HG02970 (cell line): ENCODE data around the gene PHKG2.

Experiments
- ATAC-seq: cut with Tn5 transposase; IDR thresholded peaks from one replicate; pipeline ENCODE4 v1.9.1; 2021; ENCODE audit warnings: mild to moderate bottlenecking, moderate library complexity, moderate number of reproducible peaks; ENCODE audit not compliant: unreplicated experiment, low FRiP score

PHKG2 gene

DNA sequence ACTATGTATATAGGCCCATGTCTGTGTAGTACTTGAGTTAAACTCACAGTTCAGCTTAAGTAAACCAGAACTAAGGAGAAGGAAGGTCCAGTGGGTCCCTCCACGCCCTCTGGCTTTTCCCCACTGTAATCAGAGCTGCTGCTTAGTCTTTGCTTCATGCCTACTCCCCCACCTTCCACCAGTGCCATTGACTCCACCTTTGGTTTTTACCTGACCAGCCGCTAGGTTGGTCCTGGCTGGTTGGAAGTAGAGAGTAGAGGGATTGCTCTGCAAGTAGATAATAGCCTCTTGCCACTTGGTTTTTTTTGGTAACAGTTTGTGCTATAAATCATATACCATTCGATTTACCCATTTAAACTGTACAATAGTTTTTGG, 22.8 kb upstream of the PHKG2 start:
- no peak for ATAC-seq

GRCh38 chr16:30728321-30728720, 19.9 kb upstream of the PHKG2 start:
- no peak for ATAC-seq

DNA sequence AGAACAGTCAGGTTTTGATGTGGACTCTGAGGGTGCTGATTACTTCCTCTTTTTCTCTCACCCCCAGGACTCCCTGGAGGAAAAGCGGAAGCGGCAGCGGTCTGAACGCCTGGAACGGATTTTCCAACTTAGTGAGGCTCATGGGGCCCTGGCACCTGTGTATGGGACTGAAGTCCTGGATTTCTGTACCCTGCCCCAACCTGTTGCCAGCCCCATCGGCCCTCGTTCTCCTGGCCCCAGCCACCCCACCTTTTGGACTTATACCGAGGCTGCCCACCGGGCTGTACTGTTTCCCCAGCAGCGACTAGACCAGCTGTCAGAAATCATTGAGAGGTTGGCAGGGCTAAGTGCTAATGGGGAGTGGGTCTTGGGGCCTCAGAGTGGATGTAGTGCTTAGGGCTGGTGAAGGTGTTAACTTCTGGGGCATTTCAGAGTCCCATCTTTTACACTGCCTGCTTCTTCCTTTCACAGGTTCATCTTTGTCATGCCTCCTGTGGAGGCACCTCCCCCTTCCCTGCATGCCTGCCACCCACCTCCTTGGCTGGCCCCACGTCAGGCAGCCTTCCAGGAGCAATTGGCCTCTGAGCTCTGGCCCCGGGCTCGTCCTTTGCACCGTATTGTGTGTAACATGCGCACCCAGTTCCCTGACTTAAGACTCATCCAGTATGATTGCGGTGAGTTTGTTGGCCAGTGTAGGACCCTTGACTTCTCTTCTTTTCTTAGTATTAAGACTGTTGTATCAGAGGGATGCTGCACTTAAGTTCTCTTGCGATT, 19.1 kb upstream of the PHKG2 start:
- ATAC-seq: no peak

GRCh38 chr16:30731411-30731810, 16.8 kb upstream of the PHKG2 start:
- no peak for ATAC-seq

- no peak for ATAC-seq
Measured at GRCh38 chr16:30736995-30737793, 11.0 kb upstream of the PHKG2 start.

GRCh38 chr16:30737794-30738648, 10.2 kb upstream of the PHKG2 start:
- ATAC-seq: no peak

DNA sequence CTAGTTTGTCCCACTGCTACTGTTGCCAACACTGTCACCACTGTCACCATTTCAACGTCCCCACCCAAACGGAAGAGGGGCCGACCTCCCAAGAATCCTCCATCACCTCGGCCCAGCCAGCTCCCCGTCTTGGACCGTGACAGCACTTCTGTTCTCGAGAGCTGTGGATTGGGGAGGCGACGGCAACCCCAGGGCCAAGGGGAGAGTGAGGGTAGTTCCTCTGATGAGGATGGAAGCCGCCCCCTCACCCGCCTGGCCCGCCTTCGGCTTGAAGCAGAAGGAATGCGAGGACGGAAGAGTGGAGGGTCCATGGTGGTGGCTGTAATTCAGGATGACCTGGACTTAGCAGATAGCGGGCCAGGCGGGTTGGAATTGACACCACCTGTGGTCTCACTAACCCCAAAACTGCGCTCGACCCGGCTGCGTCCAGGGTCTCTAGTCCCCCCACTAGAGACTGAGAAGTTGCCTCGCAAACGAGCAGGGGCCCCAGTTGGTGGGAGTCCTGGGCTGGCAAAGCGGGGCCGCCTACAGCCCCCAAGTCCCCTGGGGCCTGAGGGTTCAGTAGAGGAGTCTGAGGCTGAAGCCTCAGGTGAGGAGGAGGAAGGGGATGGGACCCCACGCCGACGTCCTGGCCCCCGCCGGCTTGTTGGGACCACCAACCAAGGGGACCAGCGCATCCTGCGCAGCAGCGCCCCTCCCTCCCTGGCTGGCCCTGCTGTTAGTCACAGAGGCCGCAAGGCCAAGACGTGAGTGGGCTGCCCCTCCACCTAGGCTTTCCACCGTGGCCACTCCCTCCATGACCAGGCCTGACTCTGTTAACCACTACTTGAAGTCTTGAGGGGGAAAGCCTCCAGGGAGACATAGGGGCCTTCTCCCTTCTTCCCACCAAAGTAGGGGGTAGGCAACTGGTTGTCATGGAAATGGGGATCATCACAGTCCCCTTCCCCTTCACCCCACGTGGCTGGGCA, 9.0 kb upstream of the PHKG2 start:
- no peak for ATAC-seq

- ATAC-seq: no peak
Measured at GRCh38 chr16:30740364-30741251, 7.6 kb upstream of the PHKG2 start.

DNA sequence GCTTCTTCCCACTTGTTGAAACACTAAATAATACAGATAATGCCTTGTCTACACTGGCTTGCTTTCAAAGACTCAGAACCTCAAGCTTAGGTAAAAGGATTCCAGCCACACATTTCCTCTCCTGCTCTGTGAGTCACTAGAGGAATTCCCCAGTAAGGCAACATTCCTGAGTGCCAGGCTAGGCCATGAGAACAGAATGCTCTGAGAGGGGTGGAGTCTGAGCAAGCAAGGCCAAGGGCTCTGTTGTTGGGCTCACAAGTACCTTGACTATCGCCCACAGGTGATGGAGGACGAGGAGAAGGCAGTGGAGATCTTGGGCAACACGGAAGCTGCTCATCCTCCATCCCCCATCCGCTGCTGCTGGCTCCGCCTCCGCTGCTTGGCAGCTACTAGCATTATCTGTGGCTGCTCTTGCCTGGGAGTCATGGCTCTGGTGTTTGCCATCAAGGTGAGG, 6.7 kb upstream of the PHKG2 start:
- ATAC-seq: no peak

- no peak for ATAC-seq
Measured at GRCh38 chr16:30743716-30744115, 4.5 kb upstream of the PHKG2 start.

DNA sequence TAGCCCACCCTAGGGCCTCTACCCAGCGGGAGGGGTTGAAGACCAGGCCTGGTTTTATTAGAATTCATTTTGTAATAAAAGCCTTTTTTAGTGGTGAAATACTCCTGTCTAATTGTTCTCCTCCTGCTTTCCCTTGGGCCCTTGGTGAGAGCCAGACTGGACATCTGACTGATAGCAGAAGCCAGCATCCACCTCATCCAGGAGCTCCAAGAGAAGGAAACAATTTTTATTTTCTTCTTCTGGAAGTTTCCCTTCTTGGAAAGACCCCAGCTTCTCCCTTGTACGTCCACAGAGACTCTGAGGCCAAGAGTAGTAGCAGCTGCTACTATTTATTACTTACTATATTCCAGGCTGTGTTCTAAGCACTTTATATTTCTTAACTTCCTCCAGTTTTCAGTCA, 4.0 kb upstream of the PHKG2 start:
- ATAC-seq: no peak

- ATAC-seq: no peak
Measured at GRCh38 chr16:30745082-30745481, 3.1 kb upstream of the PHKG2 start.

- ATAC-seq: no peak
Measured at GRCh38 chr16:30746638-30747175, 1.5 kb upstream of the PHKG2 start.

DNA sequence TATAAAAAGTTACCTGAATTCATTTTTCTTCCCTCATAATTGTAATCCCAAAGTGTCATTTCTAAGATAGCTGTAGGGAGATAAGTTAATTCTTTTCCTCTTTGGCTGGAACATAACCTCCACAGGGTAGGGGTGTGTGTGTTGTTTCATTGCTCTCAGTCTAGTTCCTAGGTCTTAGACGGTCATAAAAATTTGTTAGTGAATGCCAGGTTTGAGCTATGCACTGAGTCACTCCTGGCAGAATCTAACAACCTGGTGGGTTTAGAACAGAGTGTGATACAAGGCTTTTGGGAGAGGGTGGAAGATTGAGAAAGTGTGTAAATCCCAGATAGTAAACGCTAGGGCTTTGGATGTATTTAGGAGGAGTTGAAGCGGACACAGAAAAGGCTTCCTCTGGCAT, 894 bp upstream of the PHKG2 start:
- ATAC-seq: no peak

- ATAC-seq: no peak
Measured at GRCh38 chr16:30748634-30749445, 615 bp downstream of the PHKG2 start.

DNA sequence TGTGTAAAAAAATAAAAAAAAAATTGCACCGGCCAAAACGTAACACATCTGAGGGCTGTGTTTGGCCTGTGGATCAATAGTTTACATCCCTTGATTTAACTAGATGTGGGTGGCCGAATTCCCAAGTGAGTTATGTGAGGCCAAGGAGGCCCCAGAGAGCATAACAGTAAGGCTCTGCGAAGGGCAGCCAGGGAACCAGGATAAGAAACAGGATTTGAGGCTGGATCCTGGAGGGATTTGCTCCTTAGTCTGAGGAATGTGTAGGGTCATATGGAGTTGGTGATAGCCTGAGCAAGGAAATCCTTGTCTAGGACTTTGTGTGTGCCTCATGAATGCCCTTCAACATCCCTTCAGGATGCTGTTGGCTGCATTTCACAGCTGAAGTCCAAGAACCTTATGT, 2.0 kb downstream of the PHKG2 start:
- no peak for ATAC-seq

GRCh38 chr16:30750876-30751465, 2.7 kb downstream of the PHKG2 start:
- no peak for ATAC-seq
